T-cell (primary cell): ENCODE data around the gene RAB7A. TPM values are rescaled to one million over a fixed set of nuclear protein-coding genes. Genes with fewer than 3 reads are reported as not detected.
A peak's percentile ranks its signal among the peaks of the same experiment; 100 is the strongest.

Experiments
- ATAC-seq, 4 experiments: fragments of 200-7000 bp in 3 of 4; fragments of 150-1000 bp in 1 of 4; cut with Tn5 transposase; replicated peaks in 1 of 4; 1 replicate in 3 of 4; 2 replicates in 1 of 4; pipeline ENCODE4 v1.10.0; 2021; ENCODE audit warnings: moderate library complexity in 3 of 4, mild to moderate bottlenecking in 2 of 4, moderate number of reproducible peaks in 1 of 4
- CTCF ChIA-PET, 2 donors: fragments of 300-600 bp; sonication (Branson Sonifier 250); formaldehyde crosslinking; loops; one replicate each; lab custom pipeline; 2022; ENCODE audit warnings: antibody characterized with exemption in 2 of 2; lab: Charles Lee
- POLR2A ChIA-PET, 2 donors: fragments of 300-600 bp; sonication (Branson Sonifier 250); formaldehyde crosslinking; loops; one replicate each; lab custom pipeline; 2022; ENCODE audit warnings: antibody characterized with exemption in 2 of 2; lab: Charles Lee
- DNase-seq, 35 experiments: peaks; one replicate each; pipeline versions ENCODE4 v3.0.0 to v3.0.0-alpha.2; 2013 to 2023
- H3K27ac ChIP-seq: one replicate; pipeline ENCODE4 v1.5.1; 2013; ENCODE audit warnings: low read length
- H3K27me3 ChIP-seq, 2 experiments: replicated peaks in 1 of 2; 1 replicate in 1 of 2; 2 replicates in 1 of 2; pipeline versions ENCODE4 v1.6.1 to v1.7.0; 2013; ENCODE audit warnings: low read length in 1 of 2, mixed read lengths in 1 of 2; ENCODE audit not compliant: control insufficient read depth in 2 of 2, insufficient read depth in 2 of 2; ENCODE audit errors: extremely low read depth in 1 of 2
- H3K36me3 ChIP-seq, 2 donors: 1 replicate in 1 of 2; 2 replicates in 1 of 2; pipeline versions ENCODE4 v1.6.1 to v1.7.0; 2013; ENCODE audit warnings: low read length in 1 of 2; ENCODE audit not compliant: control insufficient read depth in 2 of 2, insufficient read depth in 1 of 2; ENCODE audit errors: extremely low read depth in 1 of 2
- H3K4me1 ChIP-seq, 2 experiments: 1 replicate in 1 of 2; 2 replicates in 1 of 2; pipeline versions ENCODE4 v1.6.1 to v1.7.0; 2013; ENCODE audit warnings: low read length in 2 of 2, mixed read lengths in 1 of 2; ENCODE audit not compliant: insufficient read depth in 2 of 2, control insufficient read depth in 1 of 2; ENCODE audit errors: extremely low read depth in 1 of 2
- H3K4me3 ChIP-seq, 2 donors: 1 replicate in 1 of 2; 2 replicates in 1 of 2; pipeline versions ENCODE4 v1.5.1 to v1.7.0; 2013; ENCODE audit warnings: mild to moderate bottlenecking in 2 of 2, low read length in 1 of 2, moderate library complexity in 1 of 2; ENCODE audit not compliant: control insufficient read depth in 1 of 2; ENCODE audit errors: extremely low read depth in 1 of 2
- H3K9me3 ChIP-seq: 2 replicates; pipeline ENCODE4 v1.7.0; 2013
- H3K27ac Mint-ChIP-seq, 2 donors: one replicate each; pipeline ENCODE4 v1.8.0; 2020 to 2021; ENCODE audit warnings: mild to moderate bottlenecking in 2 of 2, mixed read lengths in 2 of 2
- H3K27me3 Mint-ChIP-seq, 2 donors: one replicate each; pipeline ENCODE4 v1.8.0; 2021 to 2022; ENCODE audit warnings: mixed read lengths in 2 of 2
- H3K36me3 Mint-ChIP-seq: one replicate; pipeline ENCODE4 v1.8.0; 2021; ENCODE audit warnings: mixed read lengths
- H3K4me1 Mint-ChIP-seq, 3 donors: one replicate each; pipeline ENCODE4 v1.8.0; 2020 to 2022; ENCODE audit warnings: mixed read lengths in 3 of 3, mild to moderate bottlenecking in 1 of 3
- H3K4me3 Mint-ChIP-seq, 3 donors: one replicate each; pipeline ENCODE4 v1.8.0; 2020 to 2022; ENCODE audit warnings: mild to moderate bottlenecking in 3 of 3, mixed read lengths in 3 of 3, moderate library complexity in 3 of 3
- H3K9me3 Mint-ChIP-seq, 3 donors: one replicate each; pipeline ENCODE4 v1.8.0; 2020 to 2022; ENCODE audit warnings: mixed read lengths in 3 of 3
- WGBS: methylation state at CpG from one replicate; pipeline ENCODE4 v1.1.5; 2013; ENCODE audit warnings: missing lambda C conversion rate; ENCODE audit not compliant: insufficient coverage; 5-methylcytosine and 5-hydroxymethylcytosine counted together
- total RNA-seq, 35 experiments: library from RNA in 6 of 35; stranded (reverse) in 6 of 35; fragments of 120-200 nt in 1 of 35; gene quantifications; one replicate each; pipeline versions ENCODE4 v1.2.1 to v1.2.4 and lab custom pipeline; 2013 to 2026

RAB7A gene
- total RNA-seq, 5 donors from 2014 or later (not counting 1 experiment from before 2014, with no cell fraction given), result 130 to 161 (median 140) TPM

GRCh38 chr3:128684986-128685726 is 40.8 kb upstream of the RAB7A start:
- no peak overlapping the region for H3K4me3 ChIP-seq
- H3K27ac ChIP-seq, result no peak overlapping the region
- Mint-ChIP-seq H3K27me3 (no peaks in the 10 kb centered on the region), H3K4me3 (peak overlapping the region in 1 of 3 donors; percentile 7), H3K36me3 (no peaks in the 10 kb centered on the region), H3K9me3 (no peaks in the 10 kb centered on the region), H3K27ac (peak overlapping the region; percentile 1 to 13), H3K4me1 (peaks cover 24 to 42% (median 26%) of the 10 kb centered on the region in 3 donors)
- peaks cover 17 to 24% of the 10 kb centered on the region in 2 experiments for H3K4me1 ChIP-seq
- H3K27me3 ChIP-seq, result no peaks in the 10 kb centered on the region
- ChIA-PET CTCF (interaction anchor here in 1 of 2 donors (0.6 kb wide), 2 partner anchors 51 to 86 kb away, joined by 3 read pairs; no protein-coding TSS in a partner anchor), POLR2A (interaction anchor here in 1 of 2 donors (0.6 kb wide), 2 partner anchors 56 to 297 kb away, joined by 5 to 6 read pairs; no protein-coding TSS in a partner anchor)
- no peaks in the 10 kb centered on the region for H3K9me3 ChIP-seq
- 97% methylated on average over 8 of the region's 11 CpGs for WGBS
- no peaks in the 10 kb centered on the region for H3K36me3 ChIP-seq
- no peak for DNase-seq
- no peak for ATAC-seq

- Mint-ChIP-seq H3K27ac (no peak overlapping the region), H3K36me3 (no peaks in the 10 kb centered on the region), H3K27me3 (no peaks in the 10 kb centered on the region), H3K4me1 (peaks cover 15 to 31% (median 17%) of the 10 kb centered on the region in 3 donors), H3K4me3 (no peak overlapping the region), H3K9me3 (no peaks in the 10 kb centered on the region)
- DNase-seq, result no peak
- H3K36me3 ChIP-seq, result no peaks in the 10 kb centered on the region
- ChIA-PET CTCF (no interaction called here), POLR2A (no interaction called here)
- H3K27me3 ChIP-seq, result no peaks in the 10 kb centered on the region
- H3K4me3 ChIP-seq, result no peak overlapping the region
- WGBS, result 87% methylated on average over 3 of the region's 8 CpGs
- H3K9me3 ChIP-seq, result no peaks in the 10 kb centered on the region
- H3K4me1 ChIP-seq, result peaks cover 13 to 17% of the 10 kb centered on the region in 2 experiments
- ATAC-seq, result no peak
- H3K27ac ChIP-seq, result no peak overlapping the region
These were observed 39.5 kb upstream of the RAB7A start for GRCh38 chr3:128686465-128686864.

- Histone ChIP-seq H3K27me3 (no peaks in the 10 kb centered on the region), H3K36me3 (no peaks in the 10 kb centered on the region), H3K4me1 (peaks cover 7 to 10% of the 10 kb centered on the region in 2 experiments), H3K9me3 (no peaks in the 10 kb centered on the region), H3K27ac (no peak overlapping the region), H3K4me3 (no peak overlapping the region)
- H3K4me1 Mint-ChIP-seq, result peaks cover 6 to 14% (median 7%) of the 10 kb centered on the region in 3 donors
- ChIA-PET CTCF (interaction anchor here in 1 of 2 donors (0.7 kb wide), 1 partner anchor 440 kb away, joined by 3 read pairs; no protein-coding TSS in a partner anchor), POLR2A (no interaction called here)
- H3K27ac Mint-ChIP-seq, result no peak overlapping the region
- ATAC-seq (no peak), DNase-seq (no peak)
- H3K27me3 Mint-ChIP-seq, result no peaks in the 10 kb centered on the region
- no peaks in the 10 kb centered on the region for H3K9me3 Mint-ChIP-seq
- no peak overlapping the region for H3K4me3 Mint-ChIP-seq
- 35% methylated on average over 2 of the region's 5 CpGs for WGBS
- H3K36me3 Mint-ChIP-seq, result no peaks in the 10 kb centered on the region
These were observed 36.9 kb upstream of the RAB7A start for GRCh38 chr3:128689060-128689459.

GRCh38 chr3:128693696-128694095 is 32.3 kb upstream of the RAB7A start:
- peaks cover 0 to 16% of the 10 kb centered on the region in 2 experiments for H3K27me3 ChIP-seq
- no peak overlapping the region for H3K27ac ChIP-seq
- Mint-ChIP-seq H3K4me3 (no peak overlapping the region), H3K27ac (no peak overlapping the region), H3K36me3 (no peaks in the 10 kb centered on the region), H3K9me3 (no peaks in the 10 kb centered on the region), H3K27me3 (peaks cover 0 to 1% of the 10 kb centered on the region in 2 donors), H3K4me1 (no peaks in the 10 kb centered on the region)
- H3K36me3 ChIP-seq, result no peaks in the 10 kb centered on the region
- peaks cover 0 to 9% of the 10 kb centered on the region in 2 experiments for H3K4me1 ChIP-seq
- ATAC-seq, result no peak
- WGBS, result 17% methylated on average over 1 of the region's 2 CpGs
- POLR2A ChIA-PET, result no interaction called here
- no peak overlapping the region for H3K4me3 ChIP-seq
- H3K9me3 ChIP-seq, result no peaks in the 10 kb centered on the region
- no peak for DNase-seq
- CTCF ChIA-PET, result no interaction called here

- H3K27ac Mint-ChIP-seq, result no peak overlapping the region
- no peaks in the 10 kb centered on the region for H3K36me3 Mint-ChIP-seq
- Histone ChIP-seq H3K9me3 (no peaks in the 10 kb centered on the region), H3K27me3 (peaks cover 0 to 20% of the 10 kb centered on the region in 2 experiments), H3K4me1 (peaks cover 0 to 12% of the 10 kb centered on the region in 2 experiments), H3K36me3 (no peaks in the 10 kb centered on the region), H3K27ac (no peak overlapping the region), H3K4me3 (no peak overlapping the region)
- peaks cover 0 to 2% of the 10 kb centered on the region in 2 donors for H3K27me3 Mint-ChIP-seq
- peak overlapping the region; percentile 46 to 78 (median 47) for H3K4me3 Mint-ChIP-seq
- no peak for ATAC-seq
- H3K4me1 Mint-ChIP-seq, result peaks cover 1 to 5% (median 2%) of the 10 kb centered on the region in 3 donors
- 86% methylated on average over 7 of the region's 8 CpGs for WGBS
- H3K9me3 Mint-ChIP-seq, result no peaks in the 10 kb centered on the region
- ChIA-PET POLR2A (no interaction called here), CTCF (no interaction called here)
- DNase-seq, result no peak
These were observed 28.6 kb upstream of the RAB7A start for GRCh38 chr3:128697341-128697740.

GRCh38 chr3:128698211-128699047 is 27.6 kb upstream of the RAB7A start:
- Mint-ChIP-seq H3K9me3 (no peaks in the 10 kb centered on the region), H3K27me3 (peaks cover 0 to 2% of the 10 kb centered on the region in 2 donors), H3K4me3 (peak overlapping the region; percentile 67 to 78 (median 78)), H3K27ac (no peak overlapping the region), H3K36me3 (no peaks in the 10 kb centered on the region), H3K4me1 (peaks cover 1 to 6% (median 2%) of the 10 kb centered on the region in 3 donors)
- H3K4me1 ChIP-seq, result peaks cover 0 to 12% of the 10 kb centered on the region in 2 experiments
- 9% methylated on average over 30 of the region's 53 CpGs for WGBS
- H3K36me3 ChIP-seq, result no peaks in the 10 kb centered on the region
- ChIA-PET CTCF (no interaction called here), POLR2A (interaction anchor here (0.6 to 0.7 kb wide), 2 partner anchors 54 to 617 kb away, joined by 3 to 10 read pairs; no protein-coding TSS in a partner anchor)
- H3K9me3 ChIP-seq, result no peaks in the 10 kb centered on the region
- H3K27me3 ChIP-seq, result peaks cover 0 to 20% of the 10 kb centered on the region in 2 experiments
- H3K4me3 ChIP-seq, result peak overlapping the region; percentile 55 to 64
- ATAC-seq (peak; percentile 69 to 78 (median 73)), DNase-seq (peak in 13 of 35 experiments; percentile 2 to 33 (median 12))
- no peak overlapping the region for H3K27ac ChIP-seq
